ENCODE measurements around the gene PIRT. TPM values are rescaled to one million over a fixed set of nuclear protein-coding genes. Genes with fewer than 3 reads are reported as not detected.

PIRT gene
- polyA plus RNA-seq, 1 of the 3 experiments (the other 2 are of a cell fraction): not detected

- no peak for TF ChIP-seq REST (IDR thresholded peaks at IDR 0.05; ENCODE audit: low read depth, low read length)
- no peak for TF ChIP-seq USF2 (IDR thresholded peaks at IDR 0.05; ENCODE audit: borderline replicate concordance, low read depth, low read length)
Measured at GRCh38 chr17:10793816-10794215, 44.1 kb downstream of the PIRT start (continued).

GRCh38 chr17:10793256-10793655 is 44.6 kb downstream of the PIRT start:
- Histone ChIP-seq H3K9me2 (no peaks in the 10 kb centered on the region), H4K20me1 (ENCODE audit: insufficient read depth) (no peaks in the 10 kb centered on the region), H3K27ac (ENCODE audit: low read depth in 2 of 2, low read length in 1 of 2) (no peak overlapping the region), H3K36me3 (replicated peaks in 1 of 2; ENCODE audit: control insufficient read depth in 1 of 2, insufficient read depth in 2 of 2, low read length in 1 of 2) (no peaks in the 10 kb centered on the region), H2AFZ (ENCODE audit: low read depth) (no peak overlapping the region), H3K9me3 (no peaks in the 10 kb centered on the region), H3K79me2 (ENCODE audit: insufficient read depth) (no peaks in the 10 kb centered on the region), H3K4me2 (no peak overlapping the region), H3K4me3 (ENCODE audit: low read depth in 2 of 2, low read length in 1 of 2) (no peak overlapping the region), H3K9ac (no peak overlapping the region), H3F3A (replicated peaks; ENCODE audit: insufficient read depth) (no peaks in the 10 kb centered on the region), H3K27me3 (ENCODE audit: insufficient read depth) (no peaks in the 10 kb centered on the region), H3K4me1 (ENCODE audit: control insufficient read depth in 1 of 2, insufficient read depth in 2 of 2, low read depth in 1 of 2, low read length in 1 of 2) (peaks cover 0 to 6% of the 10 kb centered on the region in 2 experiments; a peak in 1 of 4 replicates)
- POLR2A ChIA-PET: no interaction called here
- 55% methylated on average over 7 of the region's 7 CpGs for WGBS (ENCODE audit: low lambda C conversion rate)
- no peak for DNase-seq
- CTCF ChIA-PET: no interaction called here
- TF ChIP-seq SIN3A (IDR thresholded peaks at IDR 0.05; ENCODE audit: borderline replicate concordance, low read depth, low read length) (no peak), CHD2 (IDR thresholded peaks at IDR 0.05; ENCODE audit: low read length, partially characterized antibody) (no peak), FOXM1 (IDR thresholded peaks at IDR 0.05; ENCODE audit: low read depth) (no peak), YY1 (IDR thresholded peaks at IDR 0.05; ENCODE audit: low read depth) (no peak), PBX3 (IDR thresholded peaks at IDR 0.05) (no peak), ELF1 (IDR thresholded peaks at IDR 0.05) (no peak), FOSL2 (IDR thresholded peaks at IDR 0.05; ENCODE audit: borderline replicate concordance, low read depth) (no peak), USF1 (IDR thresholded peaks at IDR 0.05; ENCODE audit: borderline replicate concordance, low read depth) (no peak), RAD21 (IDR thresholded peaks at IDR 0.05; ENCODE audit: low read length) (no peak), IRF3 (IDR thresholded peaks at IDR 0.05; ENCODE audit: low read depth, low read length) (no peak), MXI1 (IDR thresholded peaks at IDR 0.05; ENCODE audit: low read depth, low read length) (no peak), TEAD4 (IDR thresholded peaks at IDR 0.05; ENCODE audit: borderline replicate concordance, insufficient read depth) (no peak), CTCF (IDR thresholded peaks at IDR 0.05) (no peak), SMC3 (IDR thresholded peaks at IDR 0.05; ENCODE audit: low read depth, low read length) (no peak)
